ENCODE measurements around the gene CPS1.
A peak's percentile ranks its signal among the peaks of the same experiment; 100 is the strongest.

Gene CPS1

DNA sequence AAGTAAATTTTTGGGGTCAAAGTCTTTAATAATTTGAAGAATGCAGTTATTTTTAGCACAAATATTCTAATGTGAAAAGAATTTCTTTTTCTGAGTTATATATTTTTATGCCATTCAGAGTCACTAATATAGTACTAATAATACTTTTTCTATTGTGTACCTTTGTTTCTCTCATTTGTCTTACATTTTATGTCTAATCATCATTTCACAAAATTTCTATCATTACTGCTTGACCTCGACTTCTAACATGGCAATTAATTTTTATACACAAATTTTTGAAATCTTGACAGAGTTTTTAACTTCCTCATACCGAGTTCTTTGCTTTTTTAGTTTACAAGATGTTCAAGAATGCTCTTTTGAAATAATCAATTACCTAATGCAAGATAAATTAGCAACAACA, 8.4 kb upstream of the CPS1 start:
- DNase-seq: no peak

DNA sequence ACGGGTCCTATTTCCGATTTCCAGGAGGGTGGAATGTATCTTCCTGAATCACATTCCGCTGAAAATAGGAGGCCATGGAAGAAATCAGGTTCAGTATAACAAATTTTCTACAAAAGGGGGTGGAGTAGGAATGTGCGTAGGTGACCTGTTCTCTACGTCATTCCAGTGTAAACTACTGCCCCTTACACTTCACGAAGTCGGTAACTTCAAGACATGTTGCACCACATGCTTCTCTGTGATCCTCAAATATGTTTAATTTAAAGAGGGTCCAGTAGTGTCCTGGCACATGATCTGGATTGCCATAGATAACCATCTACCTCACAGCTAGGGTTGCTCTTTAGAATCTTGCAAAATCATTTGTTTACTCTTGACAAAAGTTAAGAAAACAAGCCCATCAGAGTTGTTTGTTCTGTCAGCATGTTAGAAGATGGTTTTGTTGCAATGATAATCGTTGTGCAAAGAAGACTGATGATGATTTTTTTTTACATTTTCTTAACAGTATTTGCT, 7.5 kb upstream of the CPS1 start:
- DNase-seq: no peak

DNA sequence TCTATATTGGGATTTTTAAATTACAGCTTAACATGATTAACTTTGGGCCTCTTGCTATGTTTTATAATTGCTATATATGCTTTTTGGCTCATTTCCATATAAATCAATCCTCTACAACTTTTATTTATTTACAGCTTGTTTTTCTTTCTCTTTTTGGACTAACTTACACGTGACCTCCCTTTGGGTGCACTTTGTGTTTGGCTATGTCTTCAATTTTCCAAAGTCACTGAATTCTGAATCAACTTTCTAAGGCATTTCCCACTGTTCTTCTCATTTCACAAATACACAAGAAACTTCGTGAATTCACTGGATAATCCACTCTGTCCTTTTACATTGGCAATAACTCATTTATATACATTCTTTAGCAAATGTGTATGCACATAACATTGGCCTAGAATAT, 5.4 kb upstream of the CPS1 start:
- DNase-seq: no peak

GRCh38 chr2:210553373-210553772, 3.0 kb upstream of the CPS1 start:
- DNase-seq: no peak

- no peak for DNase-seq
These were observed 844 bp upstream of the CPS1 start for GRCh38 chr2:210555555-210555954.

DNA sequence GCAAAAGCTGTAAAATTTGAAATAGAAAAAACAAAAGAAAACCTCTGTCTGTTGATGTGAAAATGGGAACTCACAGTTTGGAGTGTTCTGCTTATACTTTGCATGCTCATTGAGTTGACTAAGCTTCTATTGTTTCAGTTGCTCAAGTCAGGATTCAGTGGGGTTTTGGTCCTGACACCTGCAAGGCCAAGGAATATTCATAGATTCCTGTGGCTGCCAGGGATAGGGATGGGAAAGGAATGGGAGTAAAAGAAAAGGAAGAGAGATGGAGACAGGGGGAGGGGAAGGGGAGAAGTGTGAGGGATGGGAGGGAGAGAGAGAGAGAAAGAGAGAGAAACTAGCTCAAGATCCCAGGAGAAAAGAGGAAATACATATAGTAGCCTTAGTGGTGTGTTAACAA, 1.3 kb downstream of the CPS1 start:
- DNase-seq: no peak

GRCh38 chr2:210558708-210559107, 2.3 kb downstream of the CPS1 start:
- DNase-seq: no peak

- no peak for DNase-seq
These were observed 2.8 kb downstream of the CPS1 start for GRCh38 chr2:210559182-210559581.

GRCh38 chr2:210561475-210561874, 5.1 kb downstream of the CPS1 start:
- no peak for DNase-seq

- no peak for DNase-seq
These were observed 5.7 kb downstream of the CPS1 start for GRCh38 chr2:210562091-210562490.

DNA sequence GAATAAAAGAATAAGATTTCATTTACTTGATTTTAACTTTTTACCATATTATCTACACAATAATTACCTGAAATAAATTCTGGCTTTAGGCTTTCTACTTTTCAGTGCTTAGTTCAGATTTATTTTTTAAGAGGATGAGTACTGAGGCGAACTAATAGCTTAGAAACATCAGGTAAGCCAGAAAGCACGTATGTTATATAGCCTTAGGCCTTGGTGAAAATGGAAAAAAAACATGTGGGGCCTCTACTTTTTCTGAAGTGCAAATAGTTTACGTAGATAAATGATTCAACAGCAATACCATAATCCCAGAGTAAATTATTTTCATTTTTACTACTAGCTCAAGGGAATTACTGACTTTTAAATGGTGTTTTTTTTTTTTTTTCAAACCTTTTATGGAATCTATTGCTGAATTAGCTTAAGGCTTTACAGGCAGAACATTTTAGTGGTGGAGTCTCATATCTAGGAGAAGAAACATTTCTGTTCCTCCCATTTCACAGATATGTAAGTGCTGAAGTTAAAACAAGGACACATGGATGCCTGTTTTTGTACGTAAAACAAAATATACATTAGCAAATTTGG, 6.2 kb downstream of the CPS1 start:
- no peak for DNase-seq

GRCh38 chr2:210567279-210567678, 10.9 kb downstream of the CPS1 start:
- no peak for DNase-seq

- no peak for DNase-seq
These were observed 11.7 kb downstream of the CPS1 start for GRCh38 chr2:210568108-210568507.

DNA sequence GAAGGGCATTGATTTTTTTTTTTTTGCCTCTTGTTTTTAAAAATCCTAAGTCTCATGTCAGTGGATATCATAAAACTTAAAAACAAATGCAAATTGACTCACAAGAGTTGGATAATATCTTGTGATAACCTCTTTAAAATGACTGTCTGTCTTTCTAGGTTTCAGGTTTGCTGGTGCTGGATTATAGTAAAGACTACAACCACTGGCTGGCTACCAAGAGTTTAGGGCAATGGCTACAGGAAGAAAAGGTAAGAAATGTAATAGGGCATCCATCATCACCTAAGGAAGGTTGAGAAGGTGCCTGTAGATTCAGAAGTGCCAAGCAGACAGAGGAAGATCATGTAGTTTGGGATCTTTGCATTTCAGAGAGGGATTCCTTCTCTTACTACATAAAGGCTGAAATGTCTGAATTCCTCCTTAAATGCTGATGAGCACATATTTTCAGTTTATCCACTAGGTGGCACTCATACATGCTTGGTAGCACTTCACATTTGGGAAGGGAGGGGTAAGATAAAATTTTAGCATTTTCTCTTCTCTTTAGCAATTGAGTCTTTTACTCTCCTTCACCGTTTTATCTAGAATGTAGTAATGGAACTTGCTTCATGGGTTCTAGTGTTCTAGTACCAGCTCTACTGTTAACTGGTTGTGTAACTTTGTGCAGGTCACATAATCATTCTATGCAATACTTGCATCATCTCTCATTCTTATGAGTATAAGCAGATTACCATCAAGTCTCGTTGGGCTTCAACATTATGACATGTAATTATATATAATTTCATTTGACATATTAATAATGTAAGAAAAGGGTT, 21.1 kb downstream of the CPS1 start:
- peak; percentile 51 for DNase-seq

DNA sequence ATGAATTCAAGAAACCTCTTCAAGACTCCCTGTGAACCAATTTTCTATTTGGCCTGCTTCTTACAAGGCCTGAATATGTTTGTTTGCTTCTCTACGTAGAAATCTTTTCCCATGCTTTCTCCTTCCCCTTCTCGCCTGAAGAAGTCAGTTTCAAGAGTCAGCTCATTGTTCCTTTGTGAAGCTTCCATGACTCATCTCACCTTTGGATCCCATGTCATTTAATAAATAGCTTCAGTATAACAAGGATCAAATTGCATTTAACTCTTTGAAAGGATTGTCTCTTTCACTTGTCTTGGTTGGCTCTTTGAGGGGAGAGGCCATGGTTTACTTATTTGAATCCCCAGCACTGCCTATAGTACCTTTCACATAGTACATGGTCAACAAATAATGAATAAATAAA, 28.4 kb downstream of the CPS1 start:
- DNase-seq: no peak

- DNase-seq: no peak
These were observed 30.0 kb downstream of the CPS1 start for GRCh38 chr2:210586381-210586780.

DNA sequence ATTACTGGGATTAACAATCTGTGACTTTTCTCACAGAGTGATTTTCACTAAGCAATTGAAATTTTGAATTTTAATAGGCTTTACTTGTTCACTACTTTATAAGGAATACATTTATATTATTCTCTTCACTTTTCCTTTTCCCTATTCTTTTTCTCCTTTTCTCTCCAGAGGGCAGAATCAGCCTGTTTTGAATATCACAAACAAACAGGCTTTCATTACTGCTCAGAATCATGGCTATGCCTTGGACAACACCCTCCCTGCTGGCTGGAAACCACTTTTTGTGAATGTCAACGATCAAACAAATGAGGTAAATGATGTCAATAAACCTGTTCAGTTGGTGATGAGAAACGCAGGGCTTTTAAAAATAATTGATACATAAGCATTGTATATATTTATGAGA, 35.3 kb downstream of the CPS1 start:
- DNase-seq: no peak

DNA sequence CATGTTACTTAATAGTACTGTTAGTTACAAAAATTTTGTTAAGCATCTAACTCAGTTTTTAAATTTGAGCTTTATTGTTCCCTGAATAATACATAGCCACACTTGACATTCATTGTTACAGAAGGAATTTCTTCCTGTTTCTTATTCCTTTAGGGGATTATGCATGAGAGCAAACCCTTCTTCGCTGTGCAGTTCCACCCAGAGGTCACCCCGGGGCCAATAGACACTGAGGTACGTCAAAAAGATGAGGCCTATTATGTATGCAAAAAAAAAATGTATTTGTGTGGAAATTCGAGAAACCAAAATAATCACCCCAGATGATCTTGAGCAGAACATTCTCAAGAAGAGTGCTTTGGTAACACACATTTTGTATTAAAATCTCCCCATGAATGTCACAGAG, 36.3 kb downstream of the CPS1 start:
- no peak for DNase-seq

- DNase-seq: no peak
These were observed 36.8 kb downstream of the CPS1 start for GRCh38 chr2:210593166-210593565.

- DNase-seq: no peak
These were observed 41.8 kb downstream of the CPS1 start for GRCh38 chr2:210598219-210598618.

GRCh38 chr2:210599476-210599875, 43.1 kb downstream of the CPS1 start:
- no peak for DNase-seq

DNA sequence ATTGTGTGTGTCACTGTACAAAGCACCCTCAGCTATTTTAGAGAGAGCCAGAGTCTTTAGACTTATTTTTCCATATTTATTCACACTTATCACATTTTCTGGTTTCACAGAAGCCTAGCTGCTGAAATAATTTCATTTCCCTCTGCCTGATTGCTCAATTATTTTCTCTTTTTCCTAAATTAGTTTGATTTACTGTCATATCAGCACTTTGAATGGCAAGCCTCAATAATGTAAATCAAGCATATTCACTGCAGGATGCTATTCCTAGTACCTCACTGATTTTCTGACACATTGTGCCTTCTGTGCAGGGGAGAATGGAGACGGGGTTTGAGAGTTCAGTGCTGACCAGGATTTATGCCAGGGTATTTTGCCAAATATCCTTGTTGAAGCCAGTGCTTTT, 48.3 kb downstream of the CPS1 start:
- no peak for DNase-seq

DNA sequence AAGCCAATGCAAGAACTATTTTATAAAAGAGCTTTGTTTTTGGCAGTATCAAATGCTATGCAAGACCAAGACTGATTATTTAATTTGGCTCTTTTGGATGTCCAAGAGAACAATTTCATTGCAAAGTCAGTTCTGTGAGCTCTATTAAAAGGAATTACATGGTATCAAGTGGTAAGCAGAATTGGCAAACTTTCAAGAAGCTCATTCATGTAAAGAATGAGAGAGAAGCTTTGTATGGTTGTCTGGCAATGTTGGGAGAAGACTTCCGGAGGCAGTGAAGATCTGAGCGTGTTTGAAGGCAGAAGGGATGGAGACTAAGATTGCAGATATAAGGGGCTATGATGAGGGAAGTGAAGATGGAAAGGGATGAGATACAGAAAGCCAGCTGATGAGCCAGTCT, 49.6 kb downstream of the CPS1 start:
- DNase-seq: no peak

GRCh38 chr2:210611466-210611865, 55.1 kb downstream of the CPS1 start:
- no peak for DNase-seq

- DNase-seq: no peak
These were observed 59.7 kb downstream of the CPS1 start for GRCh38 chr2:210616074-210616473.
